ENCODE data around the gene OARD1.

- TF ChIP-seq CTCF (IDR thresholded peaks at IDR 0.05), result no peak
- no peak for TF ChIP-seq POLR2A (IDR thresholded peaks at IDR 0.05)
Measured at GRCh38 chr6:41059556-41059955, 12.6 kb downstream of the OARD1 start.

All from body of pancreas (tissue), 4 donors.